NCI-H446 treated with DMSO at 0.1 percent for 48 hours (cell line): ENCODE data around the gene AATK.
"Not testable (repeated sequence)": the region's sequence is repeated elsewhere in the genome, so short reads cannot be mapped to it uniquely, and the experiment has no call there.

Source experiments
- DNase-seq: peaks from one replicate; lab custom pipeline; 2025; lab: John Stamatoyannopoulos, UW

The AATK gene

GRCh38 chr17:81161972-81162371, 4.0 kb downstream of the AATK start:
- DNase-seq: no peak

GRCh38 chr17:81161536-81161935, 4.5 kb downstream of the AATK start:
- DNase-seq: no peak

GRCh38 chr17:81160747-81161453, 5.1 kb downstream of the AATK start:
- DNase-seq: no peak

DNA sequence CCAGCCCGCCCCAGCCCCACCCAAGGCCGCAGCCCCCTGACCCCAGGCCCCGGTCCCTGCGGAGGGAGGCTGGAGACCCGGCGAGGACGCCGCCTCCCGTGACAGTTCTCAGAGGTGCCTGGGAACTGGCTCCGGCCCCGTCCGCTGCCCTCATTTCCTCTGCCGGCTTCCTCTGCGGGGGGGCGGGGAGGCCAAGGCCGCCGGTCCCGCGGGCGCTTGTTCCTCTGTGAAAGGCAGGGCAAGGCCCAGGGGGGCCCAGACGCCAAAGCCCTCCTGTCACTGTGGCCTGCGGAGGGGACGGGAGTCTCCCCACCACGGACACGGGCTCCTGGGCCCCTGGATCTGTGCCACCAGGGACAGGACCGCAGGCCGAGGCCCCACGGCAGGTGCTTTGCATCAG, 5.7 kb downstream of the AATK start:
- no peak for DNase-seq

- DNase-seq: no peak
Observed at GRCh38 chr17:81159611-81160265, 6.3 kb downstream of the AATK start.

DNA sequence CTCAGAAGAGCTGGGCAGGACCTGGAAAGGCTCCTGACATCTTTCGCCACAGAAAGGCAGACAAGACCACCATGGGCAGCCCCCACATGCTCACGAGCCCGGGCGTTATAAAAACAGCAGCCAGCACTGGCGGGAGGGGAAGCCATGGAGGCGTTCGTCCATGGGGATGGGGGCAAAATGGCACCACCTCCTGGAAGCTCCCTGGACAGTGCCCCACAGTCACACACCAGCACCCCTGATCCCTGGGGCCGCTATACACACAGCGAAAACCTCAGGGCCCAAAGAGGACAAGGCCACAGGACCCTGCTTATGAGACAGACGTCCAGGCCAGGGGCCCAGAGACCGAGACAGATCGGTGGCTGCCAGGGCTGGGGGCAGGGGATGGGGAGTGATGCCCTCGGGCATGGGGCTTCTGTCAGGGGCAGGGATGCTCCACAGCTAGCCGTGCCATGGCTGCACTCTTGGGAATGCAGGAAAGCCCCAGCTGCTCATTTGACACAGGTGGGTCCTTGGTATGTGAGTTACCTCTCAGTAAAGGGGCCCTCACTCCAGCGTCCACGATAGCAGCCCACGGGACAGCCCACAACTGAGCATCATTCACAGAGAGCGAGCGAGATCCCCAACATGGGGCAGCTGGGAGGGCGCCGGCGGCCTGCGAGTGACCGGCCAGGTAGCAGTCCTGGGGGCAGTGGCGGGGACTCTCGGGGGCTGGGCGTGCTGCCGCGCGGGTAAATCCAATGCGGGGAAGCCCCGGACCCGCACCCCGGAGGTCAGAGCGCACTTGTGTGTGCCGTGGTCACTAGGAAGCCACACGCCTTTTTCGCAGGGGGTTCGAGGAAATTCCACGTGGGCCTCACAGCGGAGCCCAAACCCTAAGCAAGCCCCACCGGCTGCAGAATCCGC, 7.1 kb downstream of the AATK start:
- no peak for DNase-seq

GRCh38 chr17:81157848-81158687, 8.0 kb downstream of the AATK start:
- no peak for DNase-seq

- no peak for DNase-seq
Observed at GRCh38 chr17:81156866-81157805, 8.9 kb downstream of the AATK start.

- no peak for DNase-seq
Observed at GRCh38 chr17:81154961-81155360, 11.1 kb downstream of the AATK start.

DNA sequence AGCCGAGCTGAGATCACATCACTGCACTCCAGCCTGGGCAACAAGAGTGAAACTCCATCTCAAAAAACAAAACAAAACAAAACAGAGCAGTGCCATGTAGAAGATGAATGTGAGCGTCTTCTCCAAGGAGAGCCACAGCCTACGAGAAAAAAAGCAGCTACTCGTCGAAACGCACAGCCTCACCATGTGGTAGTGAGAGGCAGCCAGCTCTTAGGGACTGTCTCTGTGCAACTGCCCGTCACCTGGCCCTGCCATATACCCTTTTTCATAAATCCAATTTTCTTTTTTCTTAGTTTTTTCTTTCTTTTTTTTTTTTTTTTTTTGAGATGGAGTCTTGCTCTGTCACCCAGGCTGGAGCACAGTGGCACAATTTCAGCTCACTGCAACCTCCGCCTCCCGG, 12.0 kb downstream of the AATK start:
- DNase-seq: not testable (repeated sequence)

- DNase-seq: no peak
Observed at GRCh38 chr17:81153340-81153803, 12.6 kb downstream of the AATK start.

- DNase-seq: no peak
Observed at GRCh38 chr17:81152288-81152828, 13.7 kb downstream of the AATK start.

DNA sequence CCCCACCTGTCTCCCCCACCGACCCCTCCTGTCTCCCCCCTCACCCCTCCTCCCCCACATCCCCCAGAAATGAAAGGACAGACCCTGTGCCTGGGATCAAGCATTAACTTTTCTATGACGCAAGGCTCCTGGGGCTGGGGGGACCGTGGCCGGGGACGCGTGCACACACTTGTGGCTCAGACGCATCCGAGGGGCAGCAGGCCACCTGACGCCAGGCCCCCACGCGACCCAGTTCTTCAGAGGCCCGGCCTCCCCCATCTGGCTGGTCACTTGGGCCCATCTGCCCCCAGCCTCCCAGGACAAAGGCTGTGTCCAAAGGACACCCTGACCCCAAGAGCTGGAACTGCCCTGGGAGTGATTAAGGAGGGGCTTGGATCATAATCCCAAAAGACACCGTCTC, 14.7 kb downstream of the AATK start:
- no peak for DNase-seq

GRCh38 chr17:81150377-81151077, 15.5 kb downstream of the AATK start:
- DNase-seq: no peak

DNA sequence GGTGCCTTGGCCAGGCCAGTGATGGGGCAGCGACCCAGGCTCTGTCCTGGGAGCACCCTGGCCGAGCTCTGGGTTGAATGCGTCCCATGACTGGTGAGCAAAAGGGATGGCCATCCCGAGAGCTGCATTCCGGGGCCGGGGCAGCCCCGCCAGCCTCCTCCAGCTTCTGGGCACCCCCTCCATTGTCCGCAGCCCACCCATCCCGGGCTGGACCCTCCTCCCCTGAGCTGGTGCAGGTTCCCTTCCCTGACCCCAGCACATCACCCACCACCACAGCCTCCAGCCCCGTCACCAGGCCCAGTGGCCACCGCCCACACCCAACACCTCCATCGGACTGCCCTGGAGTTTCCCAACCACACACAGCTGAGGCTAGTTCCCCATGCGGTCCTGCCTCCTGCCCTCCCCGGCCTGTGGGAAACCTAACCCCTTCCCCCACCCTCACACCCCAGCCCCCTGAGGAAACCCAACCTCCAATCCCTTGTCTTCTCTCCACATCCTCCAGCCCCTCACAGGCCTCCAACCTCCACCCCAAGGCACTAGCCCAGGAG, 17.0 kb downstream of the AATK start:
- DNase-seq: no peak

GRCh38 chr17:81148571-81148970, 17.4 kb downstream of the AATK start:
- no peak for DNase-seq

DNA sequence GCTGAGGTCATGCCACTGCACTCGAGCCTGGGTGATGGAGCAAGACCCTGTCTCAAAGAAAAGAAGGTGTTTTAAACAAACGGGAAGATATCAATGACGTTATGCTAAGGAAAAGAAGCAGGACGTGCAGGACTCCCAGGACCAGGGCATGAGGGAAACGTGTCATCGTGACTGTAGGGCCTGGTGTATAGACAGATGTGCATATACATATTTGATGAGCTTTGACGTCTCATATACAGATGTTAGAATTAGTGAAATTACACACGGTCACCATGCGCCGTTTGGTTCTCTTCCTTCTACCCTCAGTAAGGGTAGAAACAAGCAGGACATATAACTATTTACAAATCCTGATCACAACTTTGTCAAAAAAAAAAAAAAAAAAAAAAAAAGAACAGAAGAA, 18.3 kb downstream of the AATK start:
- DNase-seq: no peak

DNA sequence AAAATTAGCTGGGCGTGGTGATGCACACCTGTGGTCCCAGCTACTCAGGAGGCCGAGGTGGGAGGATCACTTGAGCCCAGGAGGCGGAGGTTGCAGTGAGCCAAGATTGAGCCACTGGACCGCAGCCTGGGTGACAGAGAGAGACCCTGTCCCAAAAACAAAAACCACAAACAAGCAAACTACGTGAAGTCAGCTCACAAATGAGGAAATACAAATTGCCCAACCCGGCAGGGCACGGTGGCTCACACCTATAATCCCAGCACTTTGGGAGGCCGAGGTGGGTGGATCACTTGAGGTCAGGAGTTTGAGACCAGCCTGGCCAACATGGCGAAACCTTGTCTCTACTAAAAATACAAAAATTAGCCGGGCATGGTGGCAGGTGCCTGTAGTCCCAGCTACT, 19.8 kb downstream of the AATK start:
- DNase-seq: not testable (repeated sequence)

DNA sequence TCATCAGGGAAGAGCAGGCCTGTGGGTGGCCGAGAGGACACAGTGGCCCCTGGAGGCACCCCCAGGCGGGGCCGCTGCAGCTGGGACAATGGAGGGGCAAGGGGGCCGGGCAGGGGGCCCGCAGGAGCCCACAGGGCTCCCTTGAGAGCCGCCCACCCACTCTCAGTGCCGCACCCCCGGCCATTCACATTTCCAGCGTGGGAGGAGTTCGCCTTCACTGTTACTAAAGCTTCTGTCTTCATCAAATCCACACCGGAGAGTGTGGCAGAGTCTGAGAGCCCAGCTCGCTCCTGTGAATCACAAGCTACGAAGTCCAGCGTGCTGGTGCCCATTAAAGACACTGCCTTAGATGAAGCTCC, 21.6 kb downstream of the AATK start:
- DNase-seq: no peak
